Retina (tissue), 1 donor: ENCODE results near the gene EFCAB6.

Experiments
- DNase-seq: peaks from one replicate; pipeline ENCODE4 v3.0.0-alpha.2; 2016

The EFCAB6 gene

GRCh38 chr22:43845981-43846380 lies 33.9 kb upstream of the EFCAB6 start:
- no peak for DNase-seq

GRCh38 chr22:43844560-43845545 lies 32.7 kb upstream of the EFCAB6 start:
- no peak for DNase-seq

- no peak for DNase-seq
These were observed 31.9 kb upstream of the EFCAB6 start for GRCh38 chr22:43843783-43844530.

- DNase-seq = no peak
These were observed 29.6 kb upstream of the EFCAB6 start for GRCh38 chr22:43841742-43842141.

GRCh38 chr22:43840851-43841250 lies 28.7 kb upstream of the EFCAB6 start:
- DNase-seq = no peak

- no peak for DNase-seq
These were observed 28.3 kb upstream of the EFCAB6 start for GRCh38 chr22:43840431-43840830.

- DNase-seq = no peak
These were observed 27.7 kb upstream of the EFCAB6 start for GRCh38 chr22:43839781-43840180.

- DNase-seq = no peak
These were observed 26.6 kb upstream of the EFCAB6 start for GRCh38 chr22:43838571-43839307.

GRCh38 chr22:43838161-43838560 lies 26.1 kb upstream of the EFCAB6 start:
- no peak for DNase-seq

GRCh38 chr22:43837666-43838065 lies 25.6 kb upstream of the EFCAB6 start:
- DNase-seq = no peak

GRCh38 chr22:43835736-43836135 lies 23.6 kb upstream of the EFCAB6 start:
- DNase-seq = no peak

GRCh38 chr22:43835166-43835565 lies 23.1 kb upstream of the EFCAB6 start:
- DNase-seq = no peak

GRCh38 chr22:43833286-43834240 lies 21.5 kb upstream of the EFCAB6 start:
- no peak for DNase-seq

- no peak for DNase-seq
These were observed 20.5 kb upstream of the EFCAB6 start for GRCh38 chr22:43832393-43833265.

- no peak for DNase-seq
These were observed 19.7 kb upstream of the EFCAB6 start for GRCh38 chr22:43831561-43832392.

GRCh38 chr22:43830931-43831560 lies 18.9 kb upstream of the EFCAB6 start:
- DNase-seq = no peak

GRCh38 chr22:43829904-43830851 lies 18.1 kb upstream of the EFCAB6 start:
- peak; percentile 65 for DNase-seq
